Measurements from ENCODE around the gene AOC2. TPM values are rescaled to one million over a fixed set of nuclear protein-coding genes. Genes with fewer than 3 reads are reported as not detected.

Gene AOC2
- total and polyA plus RNA-seq, 2 of the 13 experiments (the other 11 are each of a cell fraction or from before 2014, with no cell fraction given): 1.2 to 3.3 TPM

GRCh38 chr17:42833767-42834422 is 10.5 kb upstream of the AOC2 start:
- no peak for DNase-seq (ENCODE audit: low spot score)
- peak; percentile 28 for ATAC-seq
- ChIA-PET POLR2A (interaction anchor here (0.6 to 5.9 kb wide), 23 partner anchors 9 to 256 kb away, joined by 3 to 73 read pairs (median 5); partner anchors contain the start of genes AOC2, BECN1, CNTD1 and COA3), CTCF (ENCODE audit: low intra/inter-chr PET ratio, low total read pairs) (no interaction called here)
- Histone ChIP-seq H3K79me2 (ENCODE audit: insufficient read depth, low read length) (peaks cover 38% of the 10 kb centered on the region), H3K4me3 (replicated peaks in 1 of 3; ENCODE audit: insufficient read depth in 1 of 3, low read depth in 2 of 3, low read length in 3 of 3) (peak overlapping the region; percentile 92 to 98 (median 92)), H3K9me3 (ENCODE audit: low read length) (no peaks in the 10 kb centered on the region), H3K27ac (ENCODE audit: extremely low read length, insufficient read depth, low read length) (peak overlapping the region; percentile 90), H3K36me3 (replicated peaks in 1 of 2; ENCODE audit: control insufficient read depth in 1 of 2, insufficient read depth in 2 of 2, low read length in 2 of 2) (peaks cover 15 to 29% of the 10 kb centered on the region in 2 experiments), H3K9ac (ENCODE audit: insufficient read depth, low read depth, low read length) (peak overlapping the region; percentile 94), H3K27me3 (ENCODE audit: control insufficient read depth in 1 of 2, insufficient read depth in 2 of 2, low read length in 2 of 2) (no peaks in the 10 kb centered on the region; a peak in 1 of 5 replicates), H4K20me1 (ENCODE audit: insufficient read depth, low read length) (no peaks in the 10 kb centered on the region), H3K4me2 (ENCODE audit: low read depth, low read length) (peak overlapping the region; percentile 92), H2AFZ (ENCODE audit: low read length) (no peak overlapping the region), H3K4me1 (ENCODE audit: insufficient read depth, low read length) (peaks cover 40% of the 10 kb centered on the region)
- 5% methylated on average over 18 of the region's 18 CpGs for WGBS (ENCODE audit: low lambda C conversion rate)
- FAIRE-seq: no peak
- in situ Hi-C loops (cut with HindIII; ENCODE audit: extremely low pct_ligation_motif_present, low pct_unique_long_range_greater_than_20kb): no loop called here
- intact Hi-C loops (cut with micrococcal nuclease; ENCODE audit: unreplicated experiment): loop anchor here (5.0 kb wide), 1 partner anchor 163 kb away; the partner anchor contains the start of gene RPL27
- BruUV-seq (replicated peaks): TSS peak; percentile 80
- TF ChIP-seq ZNF10 (CRISPR knock-in tag; IDR thresholded peaks at IDR 0.05; ENCODE audit: borderline replicate concordance, low read depth) (no peak), ZNF510 (CRISPR knock-in tag; IDR thresholded peaks at IDR 0.05; ENCODE audit: low read depth) (no peak), ZBTB3 (CRISPR knock-in tag; IDR thresholded peaks at IDR 0.05; ENCODE audit: borderline replicate concordance, low read depth) (no peak), RFX3 (CRISPR knock-in tag; IDR thresholded peaks at IDR 0.05) (no peak), ZNF891 (CRISPR knock-in tag; IDR thresholded peaks at IDR 0.05) (no peak), SP5 (CRISPR knock-in tag; IDR thresholded peaks at IDR 0.05; ENCODE audit: borderline replicate concordance, low read depth) (no peak), ZNF747 (CRISPR knock-in tag; IDR thresholded peaks at IDR 0.05; ENCODE audit: borderline replicate concordance) (no peak), GATAD2A (CRISPR knock-in tag; IDR thresholded peaks at IDR 0.05) (no peak), ZMAT3 (CRISPR knock-in tag; conservative IDR thresholded peaks at IDR 0.05) (no peak), ETV5 (CRISPR knock-in tag; IDR thresholded peaks at IDR 0.05; ENCODE audit: borderline replicate concordance) (no peak), MBD4 (IDR thresholded peaks at IDR 0.05; ENCODE audit: borderline replicate concordance, low read length) (no peak), GZF1 (CRISPR knock-in tag; IDR thresholded peaks at IDR 0.05) (no peak), ZNF749 (CRISPR knock-in tag; IDR thresholded peaks at IDR 0.05; ENCODE audit: borderline replicate concordance) (no peak), ZNF792 (CRISPR knock-in tag; IDR thresholded peaks at IDR 0.05) (no peak), FOXM1 (CRISPR knock-in tag; IDR thresholded peaks at IDR 0.05) (no peak), NR1H2 (CRISPR knock-in tag; IDR thresholded peaks at IDR 0.05; ENCODE audit: borderline replicate concordance, low read depth) (no peak), WIZ (CRISPR knock-in tag; IDR thresholded peaks at IDR 0.05) (no peak), SMARCE1 (IDR thresholded peaks at IDR 0.05; ENCODE audit: borderline replicate concordance) (no peak), MTF1 (CRISPR knock-in tag; IDR thresholded peaks at IDR 0.05) (no peak), ARNTL (CRISPR knock-in tag; IDR thresholded peaks at IDR 0.05) (no peak), SMAD3 (CRISPR knock-in tag; IDR thresholded peaks at IDR 0.05) (no peak), ZNF512 (CRISPR knock-in tag; IDR thresholded peaks at IDR 0.05) (0 out of 2 replicates have a peak, but pooled peaks have one; percentile 16)
- TF ChIP-seq, protein P1, sequence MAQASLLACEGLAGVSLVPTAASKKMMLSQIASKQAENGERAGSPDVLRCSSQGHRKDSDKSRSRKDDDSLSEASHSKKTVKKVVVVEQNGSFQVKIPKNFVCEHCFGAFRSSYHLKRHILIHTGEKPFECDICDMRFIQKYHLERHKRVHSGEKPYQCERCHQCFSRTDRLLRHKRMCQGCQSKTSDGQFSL (CRISPR knock-in tag; IDR thresholded peaks at IDR 0.05): no peak
- TF ChIP-seq, protein P2, sequence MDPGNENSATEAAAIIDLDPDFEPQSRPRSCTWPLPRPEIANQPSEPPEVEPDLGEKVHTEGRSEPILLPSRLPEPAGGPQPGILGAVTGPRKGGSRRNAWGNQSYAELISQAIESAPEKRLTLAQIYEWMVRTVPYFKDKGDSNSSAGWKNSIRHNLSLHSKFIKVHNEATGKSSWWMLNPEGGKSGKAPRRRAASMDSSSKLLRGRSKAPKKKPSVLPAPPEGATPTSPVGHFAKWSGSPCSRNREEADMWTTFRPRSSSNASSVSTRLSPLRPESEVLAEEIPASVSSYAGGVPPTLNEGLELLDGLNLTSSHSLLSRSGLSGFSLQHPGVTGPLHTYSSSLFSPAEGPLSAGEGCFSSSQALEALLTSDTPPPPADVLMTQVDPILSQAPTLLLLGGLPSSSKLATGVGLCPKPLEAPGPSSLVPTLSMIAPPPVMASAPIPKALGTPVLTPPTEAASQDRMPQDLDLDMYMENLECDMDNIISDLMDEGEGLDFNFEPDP (CRISPR knock-in tag; conservative IDR thresholded peaks at IDR 0.05): 0 out of 2 replicates have a peak, but pooled peaks have one; percentile 50

Data from HepG2 (cell line).